ENCODE measurements around the gene ADAMTS16.

GRCh38 chr5:5360941-5361520 lies 220.9 kb downstream of the ADAMTS16 start:
- TF ChIP-seq POLR2A (IDR thresholded peaks at IDR 0.05) (no peak), CTCF (IDR thresholded peaks at IDR 0.05) (no peak)
